ENCODE data around the gene IKZF4.
"Not testable (repeated sequence)": the region's sequence is repeated elsewhere in the genome, so short reads cannot be mapped to it uniquely, and the experiment has no call there.

IKZF4 gene

DNA sequence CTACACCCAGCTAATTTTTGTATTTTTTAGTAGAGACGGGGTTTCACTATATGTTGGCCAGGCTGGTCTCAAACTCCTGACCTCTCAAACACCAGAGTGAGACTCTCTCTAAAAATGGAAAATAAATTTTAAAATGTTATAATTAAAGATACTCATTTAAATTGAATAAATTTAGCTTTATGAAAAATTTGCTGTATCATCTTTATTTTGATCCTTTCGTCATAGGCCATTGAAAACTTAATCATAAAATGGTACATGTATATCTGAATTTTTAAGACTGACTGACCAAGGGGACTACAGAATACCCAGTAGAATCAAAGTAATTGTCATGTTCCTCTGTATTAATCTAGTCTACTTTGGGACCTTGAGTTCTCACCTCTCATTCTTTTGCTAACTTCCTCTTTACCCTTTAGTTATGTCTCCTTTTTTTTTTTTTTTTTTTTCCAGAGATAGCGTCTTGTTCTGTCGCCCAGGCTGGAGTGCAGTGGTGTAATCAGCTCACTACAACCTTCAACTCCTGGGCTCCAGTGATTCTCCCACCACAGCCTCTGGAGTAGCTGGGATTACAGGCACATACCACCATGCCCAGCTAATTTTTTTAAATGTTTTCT lies 37.5 kb upstream of the IKZF4 start:
- Histone ChIP-seq H3K36me3 (ENCODE audit: insufficient read depth, low read length) (no peaks in the 10 kb centered on the region), H3K4me2 (ENCODE audit: low read depth, low read length, poor library complexity, severe bottlenecking) (no peak overlapping the region), H4K20me1 (ENCODE audit: insufficient read depth, low read length, poor library complexity, severe bottlenecking) (no peaks in the 10 kb centered on the region), H3K79me2 (ENCODE audit: insufficient read depth, low read length) (peaks cover 10% of the 10 kb centered on the region; the same call in 1 of the 2 replicates), H3F3A (ENCODE audit: low read depth) (no peaks in the 10 kb centered on the region), H3K4me3 (ENCODE audit: low read length, poor library complexity, severe bottlenecking) (no peak overlapping the region), H3K27me3 (ENCODE audit: insufficient read depth, low read length, poor library complexity, severe bottlenecking) (no peaks in the 10 kb centered on the region), H3K9me2 (replicated peaks; ENCODE audit: low read depth, low read length) (no peaks in the 10 kb centered on the region), H3K9ac (ENCODE audit: low read depth, low read length, poor library complexity, severe bottlenecking) (no peak overlapping the region), H2AFZ (ENCODE audit: low read length) (no peak overlapping the region), H3K9me3 (ENCODE audit: insufficient read depth, low read depth, low read length) (no peaks in the 10 kb centered on the region), H3K4me1 (ENCODE audit: insufficient read depth, low read length, poor library complexity, severe bottlenecking) (peaks cover 6% of the 10 kb centered on the region)
- TF ChIP-seq EZH2phosphoT487 (IDR thresholded peaks at IDR 0.05; ENCODE audit: borderline replicate concordance) (no peak), CTCF (conservative IDR thresholded peaks at IDR 0.05; ENCODE audit: low read length) (no peak)

DNA sequence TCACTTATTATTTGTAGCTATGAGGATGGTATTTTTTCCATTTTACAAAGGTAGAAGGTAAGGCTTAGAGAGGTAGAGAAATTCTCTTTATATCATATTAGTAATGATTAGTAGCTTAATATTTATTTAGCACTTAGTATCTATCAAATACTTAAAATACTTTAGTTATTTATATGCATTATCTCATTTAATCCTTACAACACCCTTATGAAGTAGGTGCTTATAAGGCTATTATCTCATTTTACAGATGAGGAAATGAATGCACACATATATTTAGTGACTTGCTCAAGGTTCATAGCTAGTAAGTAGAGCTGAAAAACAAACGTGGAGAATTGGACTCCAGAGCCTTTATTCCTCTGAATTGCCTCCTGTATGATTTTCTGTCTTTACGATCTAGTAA lies 36.0 kb upstream of the IKZF4 start:
- no peak overlapping the region for H2AFZ ChIP-seq (ENCODE audit: low read length)
- no peak overlapping the region for H3K4me3 ChIP-seq (ENCODE audit: low read length, poor library complexity, severe bottlenecking)
- no peaks in the 10 kb centered on the region; the same call in 1 of the 2 replicates for H3K79me2 ChIP-seq (ENCODE audit: insufficient read depth, low read length)
- H3F3A ChIP-seq (ENCODE audit: low read depth): no peaks in the 10 kb centered on the region
- TF ChIP-seq CTCF (conservative IDR thresholded peaks at IDR 0.05; ENCODE audit: low read length) (no peak), EZH2phosphoT487 (IDR thresholded peaks at IDR 0.05; ENCODE audit: borderline replicate concordance) (no peak)
- no peak overlapping the region for H3K9ac ChIP-seq (ENCODE audit: low read depth, low read length, poor library complexity, severe bottlenecking)
- H3K4me2 ChIP-seq (ENCODE audit: low read depth, low read length, poor library complexity, severe bottlenecking): no peak overlapping the region
- H3K9me2 ChIP-seq (replicated peaks; ENCODE audit: low read depth, low read length): no peaks in the 10 kb centered on the region
- no peaks in the 10 kb centered on the region for H4K20me1 ChIP-seq (ENCODE audit: insufficient read depth, low read length, poor library complexity, severe bottlenecking)
- no peaks in the 10 kb centered on the region for H3K9me3 ChIP-seq (ENCODE audit: insufficient read depth, low read depth, low read length)
- no peaks in the 10 kb centered on the region for H3K27me3 ChIP-seq (ENCODE audit: insufficient read depth, low read length, poor library complexity, severe bottlenecking)
- H3K36me3 ChIP-seq (ENCODE audit: insufficient read depth, low read length): peaks cover 5% of the 10 kb centered on the region; the same call in 1 of the 2 replicates
- H3K4me1 ChIP-seq (ENCODE audit: insufficient read depth, low read length, poor library complexity, severe bottlenecking): peaks cover 6% of the 10 kb centered on the region

DNA sequence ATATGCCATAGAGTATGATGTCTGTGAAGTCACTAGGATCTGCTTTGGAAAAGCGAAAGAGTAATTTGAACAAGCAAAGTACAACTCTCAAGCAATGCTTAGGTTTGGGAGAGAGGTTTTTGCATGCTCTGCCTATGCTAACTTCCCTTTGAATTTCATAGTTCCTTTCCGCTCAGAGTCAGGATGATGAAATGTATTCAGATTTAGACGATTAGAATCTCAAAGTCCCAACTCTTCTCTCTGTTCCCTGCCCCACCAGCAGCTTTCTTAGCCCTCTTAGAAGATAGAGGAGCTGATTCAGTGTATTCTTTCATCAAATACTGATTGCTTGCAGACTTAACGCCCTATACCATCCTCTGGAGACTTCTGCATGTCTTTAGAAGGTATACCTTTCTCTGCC lies 35.5 kb upstream of the IKZF4 start:
- no peaks in the 10 kb centered on the region for H3K27me3 ChIP-seq (ENCODE audit: insufficient read depth, low read length, poor library complexity, severe bottlenecking)
- TF ChIP-seq CTCF (conservative IDR thresholded peaks at IDR 0.05; ENCODE audit: low read length) (no peak), EZH2phosphoT487 (IDR thresholded peaks at IDR 0.05; ENCODE audit: borderline replicate concordance) (no peak)

GRCh38 chr12:55985976-55986375 lies 34.9 kb upstream of the IKZF4 start:
- not testable (repeated sequence) for H3K4me3 ChIP-seq (ENCODE audit: low read length, poor library complexity, severe bottlenecking); H3F3A ChIP-seq (ENCODE audit: low read depth); H3K27me3 ChIP-seq (ENCODE audit: insufficient read depth, low read length, poor library complexity, severe bottlenecking); H3K9ac ChIP-seq (ENCODE audit: low read depth, low read length, poor library complexity, severe bottlenecking); H3K4me1 ChIP-seq (ENCODE audit: insufficient read depth, low read length, poor library complexity, severe bottlenecking); H3K79me2 ChIP-seq (ENCODE audit: insufficient read depth, low read length); H2AFZ ChIP-seq (ENCODE audit: low read length); H3K9me3 ChIP-seq (ENCODE audit: insufficient read depth, low read depth, low read length); H3K9me2 ChIP-seq (replicated peaks; ENCODE audit: low read depth, low read length); H4K20me1 ChIP-seq (ENCODE audit: insufficient read depth, low read length, poor library complexity, severe bottlenecking); H3K4me2 ChIP-seq (ENCODE audit: low read depth, low read length, poor library complexity, severe bottlenecking)
- peaks cover 16% of the 10 kb centered on the region; the same call in 1 of the 2 replicates for H3K36me3 ChIP-seq (ENCODE audit: insufficient read depth, low read length)

More for the DNA sequence above, 35.5 kb upstream of the IKZF4 start:
- no peak overlapping the region for H3K4me3 ChIP-seq (ENCODE audit: low read length, poor library complexity, severe bottlenecking)
- no peaks in the 10 kb centered on the region for H3K9me3 ChIP-seq (ENCODE audit: insufficient read depth, low read depth, low read length)
- peaks cover 6% of the 10 kb centered on the region for H3K4me1 ChIP-seq (ENCODE audit: insufficient read depth, low read length, poor library complexity, severe bottlenecking)
- no peaks in the 10 kb centered on the region; the same call in 1 of the 2 replicates for H3K79me2 ChIP-seq (ENCODE audit: insufficient read depth, low read length)
- H3K4me2 ChIP-seq (ENCODE audit: low read depth, low read length, poor library complexity, severe bottlenecking): no peak overlapping the region
- H4K20me1 ChIP-seq (ENCODE audit: insufficient read depth, low read length, poor library complexity, severe bottlenecking): no peaks in the 10 kb centered on the region
- H3K36me3 ChIP-seq (ENCODE audit: insufficient read depth, low read length): peaks cover 9% of the 10 kb centered on the region; the same call in 1 of the 2 replicates
- H3F3A ChIP-seq (ENCODE audit: low read depth): no peaks in the 10 kb centered on the region
- no peaks in the 10 kb centered on the region for H3K9me2 ChIP-seq (replicated peaks; ENCODE audit: low read depth, low read length)
- H3K9ac ChIP-seq (ENCODE audit: low read depth, low read length, poor library complexity, severe bottlenecking): no peak overlapping the region
- no peak overlapping the region for H2AFZ ChIP-seq (ENCODE audit: low read length)

Data from Loucy (cell line).